NOMO-1 (cell line): ENCODE measurements around the gene MMADHC.

Source experiments
- DNase-seq, 2 experiments: peaks; one replicate each; lab custom pipeline; 2025; ENCODE audit not compliant: unreplicated experiment in 2 of 2; lab: John Stamatoyannopoulos, UW

Gene MMADHC

GRCh38 chr2:149559341-149560068, 28.1 kb downstream of the MMADHC start:
- no peak for DNase-seq

DNA sequence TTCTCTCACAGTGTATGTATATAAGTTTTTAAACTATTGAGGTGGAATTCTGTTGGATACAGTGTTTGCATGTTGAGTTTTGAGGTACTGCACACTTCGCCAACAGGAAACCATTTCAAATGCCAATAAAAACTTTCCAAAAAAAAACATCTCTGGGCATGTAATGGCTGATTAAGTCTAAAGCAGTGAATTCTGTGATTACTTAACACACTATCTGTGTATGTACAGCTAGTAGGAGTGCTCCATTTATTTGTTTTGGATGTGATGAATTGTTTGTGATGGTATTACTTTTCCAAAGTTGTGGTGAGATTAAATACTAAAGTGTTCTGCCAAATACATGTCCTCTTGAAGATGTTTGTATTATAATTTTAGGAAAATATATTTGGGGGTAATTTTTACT, 31.1 kb downstream of the MMADHC start:
- DNase-seq: no peak

DNA sequence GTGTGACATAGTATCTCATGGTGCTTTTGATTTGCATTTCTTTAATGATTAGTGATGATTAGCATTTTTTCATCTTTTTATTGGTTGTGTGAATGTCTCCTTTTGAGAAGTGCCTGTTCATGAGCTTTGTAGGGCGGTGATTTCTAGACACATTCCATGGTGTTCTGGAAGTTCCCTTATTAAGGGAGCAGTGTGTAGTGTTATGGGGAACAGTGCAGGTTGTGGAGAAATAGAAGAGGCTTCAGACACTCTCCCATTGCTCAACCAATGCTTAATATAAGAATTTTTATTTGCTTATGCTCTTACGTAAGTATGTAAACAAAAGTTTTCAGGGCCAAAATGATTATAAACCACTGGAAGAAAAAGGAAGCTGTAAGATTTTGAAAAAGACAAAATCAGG, 34.7 kb downstream of the MMADHC start:
- no peak for DNase-seq

DNA sequence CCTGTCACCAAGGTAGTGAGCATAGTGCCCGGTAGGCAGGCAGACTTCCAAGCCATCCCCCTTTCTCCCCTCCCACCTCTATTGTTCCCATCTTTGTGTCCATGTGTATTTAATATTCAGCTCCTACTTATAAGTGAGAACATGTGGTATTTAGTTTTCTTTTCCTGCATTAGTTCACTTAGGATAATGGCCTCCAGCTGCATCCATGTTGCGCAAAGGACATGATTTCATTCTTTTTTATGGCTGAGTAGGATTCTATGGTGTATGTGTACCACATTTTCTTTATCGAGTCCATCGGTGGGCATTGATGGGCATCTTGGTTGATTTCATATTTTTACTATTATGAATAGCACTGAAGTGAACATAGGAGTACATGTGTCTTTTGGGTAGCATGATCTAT, 35.3 kb downstream of the MMADHC start:
- DNase-seq: no peak

- peak in 1 of 2 experiments; percentile 5 for DNase-seq
Observed at GRCh38 chr2:149544692-149545091, 42.9 kb downstream of the MMADHC start.

DNA sequence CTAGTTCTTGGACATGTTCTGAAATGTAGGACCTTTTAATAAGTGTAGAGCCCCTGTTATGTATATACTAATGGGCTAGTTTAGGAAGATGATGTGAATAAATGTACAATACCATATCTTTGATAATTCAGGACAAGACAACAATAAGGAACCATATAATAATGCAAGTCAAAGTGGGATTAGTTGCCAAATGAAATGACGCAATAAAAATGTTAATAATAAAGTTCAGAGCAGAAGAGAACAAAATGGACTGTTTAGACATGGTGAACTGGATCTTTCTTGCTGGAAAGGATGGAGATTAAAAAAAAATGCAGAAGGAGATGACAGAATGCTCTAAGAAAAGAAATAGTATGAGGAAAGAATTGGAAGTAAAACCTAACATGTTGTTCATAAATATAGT, 43.7 kb downstream of the MMADHC start:
- DNase-seq: no peak

DNA sequence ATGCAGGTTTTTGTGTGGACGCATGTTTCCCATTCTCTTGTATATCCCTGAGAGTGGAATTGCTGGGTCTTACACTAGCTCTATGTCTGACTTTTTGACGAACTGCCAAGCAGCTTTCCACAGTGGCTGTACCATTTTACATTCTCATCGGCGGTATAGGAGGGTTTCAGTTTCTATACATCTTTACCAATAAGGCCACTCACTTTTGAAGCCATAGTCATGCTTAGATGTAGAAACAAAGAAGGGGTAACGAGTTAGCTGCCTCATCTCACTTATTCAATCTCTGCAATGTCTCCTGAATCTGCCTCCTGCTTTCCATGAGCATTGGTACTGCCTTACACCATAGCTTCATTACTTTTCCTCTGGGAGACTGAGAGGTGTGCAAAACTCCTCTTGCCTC, 47.4 kb downstream of the MMADHC start:
- DNase-seq: no peak

DNA sequence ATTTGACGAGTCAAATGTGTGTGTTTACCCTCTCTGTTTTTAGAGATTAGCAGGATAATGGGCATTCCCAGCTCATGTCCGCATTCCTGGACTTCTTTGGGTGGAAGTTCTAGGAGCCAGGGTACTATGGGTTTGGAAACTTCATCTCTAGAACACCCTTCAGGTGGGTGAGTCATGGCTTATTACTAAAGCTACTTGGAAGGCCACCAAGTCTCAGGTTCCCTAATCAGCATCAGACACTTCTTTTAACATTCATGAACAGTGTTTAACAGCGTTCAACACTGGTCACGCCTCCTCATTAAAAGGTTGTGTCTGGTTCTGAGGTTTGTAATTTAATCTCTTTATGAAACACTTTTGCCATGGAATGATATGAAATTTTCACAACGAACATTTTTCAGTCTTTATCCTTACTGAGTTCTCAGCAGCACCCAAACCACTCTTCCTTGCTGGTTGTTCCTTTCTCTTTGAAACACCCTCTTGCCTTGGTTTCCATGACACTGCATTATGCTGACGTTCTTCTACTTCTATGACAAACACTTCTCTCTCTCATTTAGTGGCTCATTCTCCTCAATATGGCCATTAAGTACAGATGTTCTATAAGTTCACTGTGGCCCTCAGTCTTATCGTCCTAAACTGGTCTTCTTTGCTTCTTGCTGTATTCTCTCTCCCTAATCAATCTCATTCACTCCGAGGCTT, 49.3 kb downstream of the MMADHC start:
- no peak for DNase-seq

DNA sequence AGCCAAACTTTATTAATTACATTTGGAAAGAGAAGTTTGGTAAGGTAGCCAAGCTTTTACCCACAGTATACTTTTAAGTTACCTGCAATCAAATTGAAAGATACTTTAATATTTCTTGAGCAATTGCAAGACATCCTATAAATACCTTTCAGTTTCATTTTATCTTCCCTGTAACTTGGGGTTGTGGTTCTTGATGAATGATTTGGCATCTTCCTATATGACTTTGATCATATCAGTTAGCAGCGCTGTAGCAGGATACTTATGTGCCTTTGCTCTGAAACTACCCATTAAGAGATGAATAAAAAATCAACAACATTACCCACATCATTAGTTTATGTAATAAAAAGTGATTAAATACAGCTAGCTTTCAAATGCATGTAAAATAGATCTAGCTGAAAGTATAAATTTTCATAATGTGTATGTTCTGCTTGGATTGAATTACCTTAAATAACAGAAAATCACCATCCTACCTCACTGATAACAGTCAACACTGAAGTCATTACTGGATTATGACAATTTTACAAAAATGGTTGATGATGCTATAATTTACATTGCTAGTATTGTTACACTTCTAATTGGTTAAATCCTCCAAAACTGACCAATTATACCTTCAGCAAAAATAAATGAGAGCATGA, 50.4 kb downstream of the MMADHC start:
- peak in 1 of 2 experiments; percentile 20 for DNase-seq

GRCh38 chr2:149536649-149537048, 50.9 kb downstream of the MMADHC start:
- no peak for DNase-seq

GRCh38 chr2:149534674-149535073, 52.9 kb downstream of the MMADHC start:
- DNase-seq: no peak

GRCh38 chr2:149528983-149529382, 58.6 kb downstream of the MMADHC start:
- no peak for DNase-seq

DNA sequence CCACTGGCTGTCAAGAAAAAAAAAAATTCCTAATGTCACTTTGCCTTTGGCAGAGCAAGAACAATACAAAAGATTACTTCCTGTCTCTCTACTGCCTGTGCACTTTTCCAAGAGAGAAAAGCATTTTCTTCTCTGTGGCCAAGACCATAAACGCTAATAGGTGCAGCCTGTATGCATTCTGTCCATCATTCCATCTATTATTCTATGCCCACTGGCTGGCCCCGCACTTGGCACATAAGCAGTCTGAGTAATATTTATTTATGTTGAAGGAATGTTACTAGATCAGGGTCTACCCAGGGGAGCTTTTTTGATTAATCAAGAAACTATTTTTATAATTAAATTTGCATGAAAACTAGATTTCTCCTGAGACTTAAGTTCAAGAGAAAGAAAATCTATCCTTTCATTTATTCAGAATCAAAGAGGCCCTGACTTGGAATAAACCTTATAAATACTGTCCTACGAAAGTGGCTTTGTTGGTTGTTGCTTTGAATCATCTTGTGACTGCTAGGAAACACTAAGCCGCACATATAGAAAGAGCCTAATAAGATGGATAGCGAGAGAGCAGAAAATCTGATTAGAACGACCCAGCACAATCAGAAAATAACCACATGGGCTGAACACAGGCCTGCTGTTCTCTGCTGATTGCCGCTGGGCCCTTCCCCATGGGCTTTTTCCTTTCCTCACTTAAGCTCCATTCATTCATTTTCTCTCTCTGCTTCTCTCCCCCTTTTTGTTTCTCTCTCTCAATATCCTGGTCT, 59.4 kb downstream of the MMADHC start:
- no peak for DNase-seq

- DNase-seq: no peak
Observed at GRCh38 chr2:149526689-149527088, 60.9 kb downstream of the MMADHC start.

- no peak for DNase-seq
Observed at GRCh38 chr2:149525323-149525722, 62.3 kb downstream of the MMADHC start.
